GM21825 (cell line): ENCODE results near the gene PPP4C.
"Not testable (repeated sequence)": the region's sequence is repeated elsewhere in the genome, so short reads cannot be mapped to it uniquely, and the experiment has no call there.

Source experiments
- ATAC-seq: cut with Tn5 transposase; IDR thresholded peaks from one replicate; pipeline ENCODE4 v1.9.1; 2021; ENCODE audit warnings: mild to moderate bottlenecking, moderate library complexity; ENCODE audit not compliant: unreplicated experiment

Gene PPP4C

DNA sequence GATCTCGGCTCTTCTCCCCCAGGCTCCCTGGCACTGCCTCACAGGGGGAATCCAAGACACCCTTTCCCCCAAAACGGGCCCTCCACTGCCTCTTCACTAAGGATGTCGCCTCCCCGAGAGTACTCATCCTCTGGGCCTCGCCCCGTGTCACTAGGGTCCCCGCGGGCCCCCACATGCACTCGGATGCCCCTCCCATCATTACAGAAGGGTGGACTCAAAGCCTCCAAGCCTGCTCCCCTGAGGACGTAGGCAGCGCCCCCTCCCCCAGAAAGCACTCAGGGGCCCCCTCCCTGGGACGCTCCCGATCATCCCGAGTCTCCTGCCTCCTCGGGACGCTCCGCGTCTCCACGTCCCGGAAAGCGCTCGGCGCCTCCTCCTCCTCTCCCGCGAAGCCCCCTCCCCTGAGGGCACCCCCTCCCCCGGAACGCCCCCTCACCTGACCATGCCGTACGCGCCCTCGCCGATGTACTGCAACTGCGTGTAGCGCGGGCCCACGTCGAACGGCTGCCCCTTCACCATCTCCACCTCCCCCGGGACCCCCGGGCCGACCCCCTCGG, 46.9 kb downstream of the PPP4C start:
- no peak for ATAC-seq

DNA sequence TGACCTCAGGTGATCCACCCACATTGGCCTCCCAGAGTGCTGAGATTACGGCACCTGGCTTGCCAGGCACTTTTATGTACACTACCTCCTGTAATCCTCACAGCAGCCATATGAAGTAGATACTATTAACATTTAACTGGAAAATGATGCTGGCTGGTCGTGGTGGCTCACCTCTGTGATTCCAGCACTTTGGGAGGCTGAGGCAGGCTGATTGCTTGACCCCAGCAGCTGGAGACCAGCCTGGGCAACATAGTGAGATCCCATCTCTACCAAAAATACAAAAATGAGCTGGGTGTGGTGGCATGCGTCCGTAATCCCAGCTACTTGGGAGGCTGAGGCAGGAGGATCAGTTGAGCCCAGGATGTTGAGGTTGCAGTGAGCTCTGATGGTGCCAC, 49.2 kb downstream of the PPP4C start:
- ATAC-seq, result no peak

DNA sequence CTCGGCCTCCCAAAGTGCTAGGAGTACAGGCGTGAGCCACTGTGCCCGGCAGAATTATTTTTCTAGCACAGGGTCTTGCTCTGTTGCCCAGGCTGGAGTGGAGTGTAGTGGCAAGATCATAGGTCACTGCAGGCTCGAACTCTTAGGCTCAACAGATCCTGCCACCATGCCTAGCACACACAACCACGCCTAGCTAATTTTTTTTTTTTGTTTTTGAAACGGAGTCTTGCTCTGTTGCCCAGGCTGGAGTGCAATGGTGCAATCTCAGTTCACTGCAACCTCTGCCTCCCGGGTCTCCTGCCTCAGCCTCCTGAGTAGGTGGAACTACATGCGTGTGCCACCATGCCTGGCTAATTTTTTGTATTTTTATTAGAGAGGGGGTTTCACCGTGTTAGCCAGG, 49.9 kb downstream of the PPP4C start:
- ATAC-seq, result not testable (repeated sequence)

DNA sequence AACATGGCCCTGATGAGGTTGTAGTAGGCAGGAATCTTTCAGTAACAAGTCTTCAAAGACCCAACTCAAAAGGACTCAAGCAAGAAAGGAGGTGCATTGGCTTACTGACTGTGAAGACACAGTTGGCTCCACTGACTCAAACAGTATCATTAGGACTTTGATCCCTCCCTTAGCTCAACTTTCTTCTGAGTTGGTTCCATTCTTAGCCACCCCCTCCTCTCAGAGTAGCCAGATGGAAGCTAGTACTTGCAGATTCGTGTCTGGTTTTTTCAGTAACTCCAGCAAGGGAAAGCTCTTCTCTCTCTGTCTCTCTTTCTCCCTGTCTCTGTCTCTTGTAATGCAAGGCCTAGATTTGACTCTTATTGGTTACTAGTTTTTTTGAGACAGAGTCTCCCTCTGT, 52.2 kb downstream of the PPP4C start:
- ATAC-seq, result no peak

DNA sequence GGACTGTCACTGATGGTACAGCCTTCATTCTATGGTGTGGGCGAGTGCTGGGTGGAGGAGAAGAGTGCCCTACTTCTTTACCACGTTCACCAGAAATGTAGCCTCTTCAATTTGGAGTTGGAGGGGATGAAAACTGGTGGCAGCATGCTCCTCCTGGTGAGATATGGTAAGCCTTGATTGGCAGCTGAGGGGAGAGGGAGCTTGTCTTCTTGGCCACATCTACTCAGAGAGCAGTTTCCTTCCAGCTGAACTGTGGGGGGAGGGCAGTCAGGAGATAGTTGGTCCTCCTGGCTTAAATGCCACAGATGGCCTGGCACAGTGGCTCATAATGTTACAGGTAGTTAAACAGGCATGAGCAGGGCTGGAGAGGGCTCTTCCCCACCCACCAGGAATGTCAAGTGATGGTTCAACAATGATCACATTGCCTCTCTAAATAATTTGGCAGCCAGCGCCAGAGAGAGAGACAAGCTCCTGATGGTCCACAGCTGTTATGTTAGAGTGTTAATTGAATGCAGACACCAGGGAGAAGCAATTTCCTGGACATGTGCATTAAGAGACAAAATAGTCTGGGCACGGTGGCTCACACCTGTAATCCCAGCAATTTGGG, 56.2 kb downstream of the PPP4C start:
- ATAC-seq, result no peak

DNA sequence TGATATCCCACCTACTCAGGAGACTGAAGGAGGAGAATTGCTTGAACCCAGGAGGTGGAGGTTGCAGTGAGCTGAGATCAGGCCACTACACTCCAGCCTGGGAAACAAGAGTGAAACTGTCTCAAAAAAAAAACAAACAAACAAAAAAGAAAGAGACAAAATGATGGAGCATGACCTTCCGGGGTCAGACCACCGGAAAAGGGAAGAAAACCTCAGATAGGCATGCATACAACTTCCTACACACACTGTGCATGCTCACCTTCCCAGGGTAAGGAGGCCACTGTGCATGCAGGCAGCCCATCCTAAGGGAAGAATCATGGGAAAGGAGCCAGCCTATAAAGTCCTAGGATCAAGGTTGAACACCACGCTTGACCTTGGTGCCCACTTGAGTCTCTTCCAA, 56.8 kb downstream of the PPP4C start:
- no peak for ATAC-seq
